ENCODE data around the gene HEATR5B.

GRCh38 chr2:37080266-37080665 lies 3.9 kb downstream of the HEATR5B start:
- TF ChIP-seq, protein P1, sequence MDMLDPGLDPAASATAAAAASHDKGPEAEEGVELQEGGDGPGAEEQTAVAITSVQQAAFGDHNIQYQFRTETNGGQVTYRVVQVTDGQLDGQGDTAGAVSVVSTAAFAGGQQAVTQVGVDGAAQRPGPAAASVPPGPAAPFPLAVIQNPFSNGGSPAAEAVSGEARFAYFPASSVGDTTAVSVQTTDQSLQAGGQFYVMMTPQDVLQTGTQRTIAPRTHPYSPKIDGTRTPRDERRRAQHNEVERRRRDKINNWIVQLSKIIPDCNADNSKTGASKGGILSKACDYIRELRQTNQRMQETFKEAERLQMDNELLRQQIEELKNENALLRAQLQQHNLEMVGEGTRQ (IDR thresholded peaks at IDR 0.05; ENCODE audit: low read depth, low read length): no peak
- TF ChIP-seq POLR2A (IDR thresholded peaks at IDR 0.05; ENCODE audit: low read depth, low read length) (no peak), SMC3 (IDR thresholded peaks at IDR 0.05; ENCODE audit: low read depth, low read length) (no peak), MAFK (IDR thresholded peaks at IDR 0.05; ENCODE audit: low read depth, low read length) (no peak), RAD21 (IDR thresholded peaks at IDR 0.05; ENCODE audit: low read length) (no peak), CEBPB (IDR thresholded peaks at IDR 0.05; ENCODE audit: low read depth, low read length) (no peak), FOS (IDR thresholded peaks at IDR 0.05; ENCODE audit: low read depth, low read length) (no peak), MXI1 (IDR thresholded peaks at IDR 0.05; ENCODE audit: borderline replicate concordance, low read depth, low read length) (no peak)
- TF ChIP-seq, protein P2, sequence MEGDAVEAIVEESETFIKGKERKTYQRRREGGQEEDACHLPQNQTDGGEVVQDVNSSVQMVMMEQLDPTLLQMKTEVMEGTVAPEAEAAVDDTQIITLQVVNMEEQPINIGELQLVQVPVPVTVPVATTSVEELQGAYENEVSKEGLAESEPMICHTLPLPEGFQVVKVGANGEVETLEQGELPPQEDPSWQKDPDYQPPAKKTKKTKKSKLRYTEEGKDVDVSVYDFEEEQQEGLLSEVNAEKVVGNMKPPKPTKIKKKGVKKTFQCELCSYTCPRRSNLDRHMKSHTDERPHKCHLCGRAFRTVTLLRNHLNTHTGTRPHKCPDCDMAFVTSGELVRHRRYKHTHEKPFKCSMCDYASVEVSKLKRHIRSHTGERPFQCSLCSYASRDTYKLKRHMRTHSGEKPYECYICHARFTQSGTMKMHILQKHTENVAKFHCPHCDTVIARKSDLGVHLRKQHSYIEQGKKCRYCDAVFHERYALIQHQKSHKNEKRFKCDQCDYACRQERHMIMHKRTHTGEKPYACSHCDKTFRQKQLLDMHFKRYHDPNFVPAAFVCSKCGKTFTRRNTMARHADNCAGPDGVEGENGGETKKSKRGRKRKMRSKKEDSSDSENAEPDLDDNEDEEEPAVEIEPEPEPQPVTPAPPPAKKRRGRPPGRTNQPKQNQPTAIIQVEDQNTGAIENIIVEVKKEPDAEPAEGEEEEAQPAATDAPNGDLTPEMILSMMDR (conservative IDR thresholded peaks at IDR 0.05; ENCODE audit: low read depth, low read length): no peak
